Left renal pelvis (tissue), 4 donors: Measurements from ENCODE around the gene BICD2. TPM values are rescaled to one million over a fixed set of nuclear protein-coding genes. Genes with fewer than 3 reads are reported as not detected.

Experiments
- DNase-seq, 4 donors: peaks; one replicate each; pipeline ENCODE4 v3.0.0-alpha.2; 2013; ENCODE audit warnings: low read depth in 4 of 4, low spot score in 3 of 4
- polyA plus RNA-seq, 4 donors: library from polyadenylated mRNA; unstranded; fragments of 120-200 nt; gene quantifications; one replicate each; pipeline ENCODE4 v1.2.1, GENCODE V29; 2013; ENCODE audit not compliant: insufficient read length in 4 of 4

The BICD2 gene
- polyA plus RNA-seq, 4 donors: 28.8 to 32.6 (median 31.3) TPM

DNA sequence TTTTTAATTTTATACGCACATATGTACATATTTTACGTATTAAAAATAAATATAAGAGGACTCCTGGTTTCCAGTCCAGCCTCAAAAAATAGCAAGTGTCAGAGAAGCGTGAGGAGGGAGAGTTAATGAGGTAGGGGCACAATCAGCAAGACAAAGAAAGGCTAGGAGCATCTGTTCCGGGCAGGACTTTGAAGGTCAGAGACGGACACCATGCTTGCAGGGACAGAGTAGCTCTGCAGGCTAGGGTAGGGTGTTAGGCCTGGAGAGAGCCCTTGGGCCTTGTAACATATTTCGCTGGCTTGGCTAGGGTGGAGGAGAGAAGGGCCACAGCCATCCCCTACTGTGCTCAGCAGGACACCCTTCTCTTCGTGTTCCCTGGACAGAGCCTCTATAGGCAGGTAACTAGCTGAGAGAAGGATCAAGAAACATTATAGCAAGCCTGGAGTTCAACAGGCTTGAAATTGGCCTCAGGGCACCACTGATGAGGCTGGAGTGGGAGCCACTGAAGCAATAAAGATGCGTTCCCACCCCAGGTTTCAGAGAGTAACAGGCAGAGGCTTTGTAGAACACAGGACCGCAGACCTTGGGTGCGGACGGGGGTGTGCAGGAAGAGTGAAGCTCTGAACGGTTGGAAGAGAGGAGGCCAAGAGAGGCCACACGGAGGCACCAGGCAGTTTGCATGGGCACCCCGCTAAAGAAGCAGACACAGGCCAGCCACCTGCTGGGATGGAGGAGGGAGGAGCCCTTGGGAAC lies 85.0 kb downstream of the BICD2 start:
- no peak for DNase-seq

DNA sequence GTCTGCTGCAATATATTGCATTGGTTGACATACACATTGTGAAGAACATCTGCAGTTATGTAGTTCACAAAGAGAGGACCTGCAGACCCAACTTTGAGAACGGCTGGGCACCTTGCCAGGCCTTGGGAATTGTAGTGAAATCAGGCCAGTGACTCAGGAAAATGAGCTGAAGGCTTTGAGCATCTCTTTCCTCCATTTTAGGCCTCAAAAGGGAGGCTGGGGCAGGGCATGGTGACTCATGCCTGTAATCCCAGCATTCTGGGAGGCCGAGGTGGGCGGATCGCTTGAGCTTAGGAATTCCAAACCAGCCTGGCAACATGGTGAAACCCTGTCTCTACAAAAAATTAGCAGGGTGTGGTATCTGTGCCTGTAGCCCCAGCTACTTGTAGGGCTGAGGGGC lies 93.3 kb downstream of the BICD2 start:
- no peak for DNase-seq

DNA sequence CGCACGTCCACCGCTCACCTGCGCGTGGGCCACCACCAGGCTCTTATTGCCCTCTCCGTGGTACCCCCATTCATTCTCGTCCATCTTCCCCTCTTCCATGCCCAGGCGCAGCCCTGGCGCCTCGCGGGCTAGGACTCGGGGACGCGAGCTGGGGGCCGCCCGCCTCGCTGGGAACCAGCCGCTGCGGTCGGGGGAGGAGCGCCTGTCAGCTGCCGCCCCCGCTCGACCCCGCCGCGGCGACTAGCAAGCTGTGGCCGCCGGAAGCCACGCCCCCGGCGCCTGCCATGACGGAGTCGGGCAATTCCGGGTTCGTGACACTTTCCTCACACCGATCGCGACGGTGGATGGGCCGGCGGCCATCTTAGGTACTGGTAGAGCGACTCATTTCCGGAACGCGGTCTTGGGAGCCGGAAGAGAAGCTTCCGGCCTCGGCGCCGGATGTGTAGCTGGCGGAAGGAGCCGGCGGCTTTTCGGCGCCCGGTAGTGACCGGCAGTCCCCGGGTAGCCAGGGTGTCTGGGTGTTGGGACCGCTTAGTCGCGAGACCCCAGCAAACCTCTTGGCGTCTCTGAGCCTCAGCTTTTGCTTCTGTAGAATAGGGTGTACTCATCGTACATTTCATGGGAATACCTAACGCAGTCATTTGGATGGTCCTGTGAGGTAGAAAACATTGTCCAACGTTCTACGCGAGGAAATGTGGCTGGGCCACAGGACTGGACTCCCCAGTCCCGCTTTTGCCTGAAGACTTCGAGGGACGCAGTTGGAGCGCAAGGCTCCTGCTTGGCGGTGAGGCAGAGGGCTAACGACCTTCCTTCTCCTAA lies 94.5 kb downstream of the BICD2 start, which contains the start of gene IPPK:
Gene IPPK (minus strand): TSS at position 242 of the 819 bp plus-strand sequence. CDS start 143 bp downstream, at position 99.
- DNase-seq: peak; percentile 93 to 96 (median 94)

DNA sequence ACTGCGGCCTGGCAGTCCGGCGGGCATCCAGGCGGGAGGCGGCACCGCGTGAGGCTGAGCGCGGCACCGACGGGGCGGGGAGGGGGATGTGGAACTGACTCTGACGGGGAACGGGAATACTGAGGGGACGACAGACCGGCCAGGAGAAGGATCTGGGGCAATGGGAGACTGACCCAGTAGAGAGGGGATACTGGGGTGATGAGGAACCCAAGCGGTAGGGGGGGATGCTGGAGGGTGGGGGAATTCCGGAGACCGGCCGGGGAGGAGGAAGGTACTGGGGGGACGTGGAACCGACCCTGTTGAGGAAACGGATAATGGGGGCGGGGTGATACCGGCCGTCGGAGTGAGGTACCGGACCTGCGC lies 95.1 kb downstream of the BICD2 start:
- DNase-seq: peak in 1 of 4 donors; percentile 2

DNA sequence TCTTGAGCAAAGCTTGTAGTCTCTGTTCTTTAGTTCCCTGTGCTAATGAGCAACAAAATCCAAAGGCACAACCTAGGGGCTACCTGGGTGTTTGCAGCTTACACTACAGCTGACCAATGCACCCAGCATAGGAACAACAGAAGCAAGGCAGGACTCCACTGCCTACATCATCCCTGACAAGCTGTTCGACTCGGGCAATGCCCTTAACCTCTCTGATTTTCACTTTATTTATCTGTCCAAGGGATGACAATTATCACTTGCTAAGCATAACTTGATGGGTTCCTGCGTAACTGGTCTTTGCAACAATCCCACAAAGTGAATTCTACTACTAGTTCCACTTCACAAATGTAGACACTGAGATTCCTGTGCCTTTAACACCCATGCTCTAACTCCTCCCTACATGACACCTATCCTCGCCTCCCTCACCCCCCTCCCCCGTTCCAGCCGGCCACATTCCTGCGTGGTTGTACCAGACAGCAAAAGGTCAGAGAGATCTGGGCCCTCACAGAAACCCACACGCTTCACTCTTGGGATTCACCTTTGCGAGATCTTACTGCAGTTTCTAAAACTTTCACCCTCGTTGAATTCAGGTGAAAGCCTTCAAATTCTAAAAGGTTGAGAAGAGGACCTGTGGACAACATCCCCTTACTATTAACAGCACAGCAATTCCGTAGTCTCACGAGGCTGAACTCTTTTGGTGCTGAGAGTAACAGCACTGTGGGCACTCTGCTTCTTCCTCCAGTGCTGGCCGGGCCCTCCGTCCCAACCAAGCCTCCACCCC lies 95.7 kb downstream of the BICD2 start:
- peak in 1 of 4 donors; percentile 5 for DNase-seq

DNA sequence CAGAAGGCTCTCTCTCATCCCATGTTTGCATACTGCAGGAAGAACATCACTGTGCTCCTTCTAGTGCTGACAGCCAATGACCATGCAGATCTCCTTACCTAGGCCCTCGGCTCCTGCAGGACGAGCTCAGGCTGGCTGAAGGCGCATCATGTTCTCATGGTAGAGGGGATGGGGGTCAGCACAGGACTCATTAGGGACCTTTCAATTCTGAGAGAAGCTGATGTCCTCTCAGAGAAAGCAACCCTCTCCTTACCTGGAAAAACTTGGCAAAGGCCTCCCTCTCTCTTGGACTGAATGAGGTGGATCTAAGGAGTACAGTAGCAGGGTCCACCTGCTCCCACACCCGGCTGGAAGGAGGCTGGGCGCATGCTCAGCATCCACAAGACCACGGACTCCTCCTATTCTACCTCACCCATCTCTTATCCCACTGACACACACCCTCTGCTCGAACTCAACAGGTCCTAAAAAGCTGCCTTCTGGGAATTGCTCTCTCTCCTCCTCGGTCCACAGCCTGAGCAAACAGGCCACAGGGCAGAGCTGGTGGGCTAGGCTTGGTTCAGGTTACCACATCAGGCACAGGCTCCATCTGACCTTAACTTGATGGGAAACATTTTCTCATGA lies 97.6 kb downstream of the BICD2 start:
- no peak for DNase-seq

DNA sequence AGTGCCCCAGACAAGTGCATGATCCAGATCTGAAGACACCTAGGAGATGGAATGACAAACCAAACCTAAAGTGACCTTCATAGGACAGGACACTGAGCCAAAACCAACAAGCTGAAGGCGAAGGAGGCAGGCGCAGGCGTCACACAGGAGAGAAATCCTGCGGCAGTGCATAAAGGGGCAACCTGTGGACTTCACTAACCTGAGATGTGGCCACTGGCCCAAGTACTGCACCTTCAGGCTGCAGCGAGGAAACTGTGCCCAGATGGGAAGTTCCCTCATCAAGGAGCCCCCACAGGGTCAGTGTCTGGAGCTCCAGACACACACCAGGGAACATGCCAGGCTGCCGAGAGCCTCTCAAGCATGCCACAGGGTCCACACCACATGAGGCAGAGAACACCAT lies 98.4 kb downstream of the BICD2 start:
- DNase-seq: no peak

DNA sequence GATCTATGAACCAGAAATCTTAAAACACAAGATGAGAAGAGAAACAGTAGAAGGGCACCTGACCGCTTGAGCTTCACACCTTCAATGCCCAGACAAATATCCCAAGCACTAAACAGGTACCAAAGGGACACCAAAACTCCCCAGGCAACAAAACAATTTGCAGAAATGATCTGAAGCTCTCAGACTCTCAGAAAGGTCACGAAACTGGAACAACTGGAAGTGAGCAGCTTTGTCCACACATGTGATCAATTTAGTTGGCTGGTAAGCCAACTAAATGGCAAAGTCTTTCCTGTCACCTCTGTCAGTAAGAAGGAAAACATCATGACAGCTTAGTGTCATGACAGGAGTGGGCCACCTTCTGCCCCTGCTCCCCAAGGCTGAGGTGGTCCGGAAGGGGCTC lies 98.8 kb downstream of the BICD2 start:
- no peak for DNase-seq

DNA sequence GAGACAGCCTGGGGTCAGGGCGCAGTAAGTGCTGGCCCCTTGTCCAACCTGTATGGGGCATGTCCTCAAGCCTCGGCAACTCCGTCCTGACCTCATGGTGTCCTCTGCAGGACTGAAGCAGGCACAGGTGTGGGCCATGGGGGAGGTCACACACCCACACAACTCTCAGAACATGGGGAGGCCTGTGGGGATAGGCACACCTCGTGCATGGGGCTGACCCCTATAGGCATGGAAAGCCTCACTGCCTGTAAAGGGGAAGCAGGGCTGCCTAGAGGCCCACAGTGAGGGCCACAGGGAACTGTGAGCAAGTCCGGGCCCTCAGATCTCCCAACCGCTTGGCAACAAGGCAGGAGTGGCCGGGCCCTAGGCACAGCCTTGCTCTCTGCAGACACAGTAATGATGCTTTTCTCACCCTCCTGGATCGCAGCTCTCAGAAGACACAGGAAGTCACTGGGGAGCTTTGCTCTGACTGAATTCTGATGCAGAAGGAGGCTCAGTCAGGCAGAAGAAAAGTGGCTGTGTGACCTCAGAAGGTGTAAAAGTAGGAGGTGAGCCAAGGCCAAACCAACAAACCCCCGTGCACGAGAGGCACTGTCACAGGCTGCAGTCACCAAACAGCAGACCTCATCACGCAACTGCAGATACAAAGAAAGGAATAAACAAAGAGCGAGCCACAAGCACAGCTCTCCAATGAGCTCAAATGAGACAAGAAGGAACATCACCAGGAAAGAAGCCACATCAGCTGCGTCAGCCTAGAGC lies 100.1 kb downstream of the BICD2 start:
- no peak for DNase-seq

DNA sequence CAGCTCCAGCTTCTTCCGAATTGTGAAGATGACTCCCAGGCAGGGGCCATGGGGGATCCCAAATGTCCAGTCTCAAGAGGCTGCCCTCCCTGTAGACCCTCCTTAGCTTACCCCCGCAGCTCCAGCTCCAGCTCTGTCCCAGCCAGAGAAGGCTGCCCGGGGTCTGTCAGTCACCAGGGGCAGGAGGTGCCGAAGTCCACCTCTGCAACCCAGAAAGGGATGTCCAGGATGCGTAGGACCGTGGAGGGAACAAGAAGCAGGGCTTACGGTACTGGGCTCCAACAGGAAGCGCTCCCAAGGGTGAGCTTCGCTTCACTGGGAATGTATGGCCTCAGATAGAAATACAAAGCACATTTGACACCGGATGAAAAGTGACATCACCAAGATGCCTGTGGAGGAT lies 100.7 kb downstream of the BICD2 start:
- DNase-seq: no peak

DNA sequence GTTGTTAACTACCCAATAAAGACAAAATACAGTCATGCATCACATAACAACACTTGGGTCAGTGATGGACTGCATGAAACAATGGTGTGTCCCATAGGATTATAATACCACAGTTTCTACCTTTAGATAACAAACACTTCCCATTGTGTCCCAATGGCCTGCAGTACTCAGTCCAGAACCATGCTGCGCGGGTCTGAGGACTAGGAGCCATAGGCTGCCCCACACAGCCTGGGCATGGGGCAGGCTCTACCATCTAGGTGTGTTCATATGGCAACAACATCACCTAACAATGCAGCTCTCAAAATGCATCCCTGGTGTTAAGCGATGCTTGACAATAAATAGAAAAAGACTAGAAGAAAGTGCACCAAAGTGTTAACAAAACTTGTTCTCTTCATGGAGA lies 101.5 kb downstream of the BICD2 start:
- no peak for DNase-seq

DNA sequence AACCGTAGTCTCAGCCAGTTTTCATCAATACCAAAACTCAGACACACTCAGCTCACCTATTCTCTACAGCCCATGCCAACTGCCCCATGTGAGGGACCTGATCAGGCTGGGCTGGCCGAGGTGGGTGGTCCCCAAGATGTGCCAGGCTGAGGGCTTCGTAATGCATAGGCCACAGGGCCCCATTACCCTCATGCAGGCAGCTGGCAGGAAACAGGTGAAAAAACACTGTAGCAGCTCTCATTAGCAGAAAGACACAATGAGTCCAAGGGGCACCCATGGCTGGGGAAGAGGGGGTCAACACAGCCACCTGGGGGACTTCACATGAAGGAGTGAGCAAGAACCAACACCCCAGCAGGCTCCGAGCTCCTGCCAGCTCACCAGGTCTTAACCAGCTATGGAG lies 102.9 kb downstream of the BICD2 start:
- DNase-seq: no peak

Other genes with a start within 250 kb of the BICD2 start
- gene ECM2, start 228.8 kb downstream of the BICD2 start, polyA plus RNA-seq: 100 to 1,000 TPM in 1 of 4 donors, 10 to 100 TPM in 3; 12.6 to 103 (median 19.2) TPM
- 10 to 100 TPM in 3 of 4 donors, 1 to 10 TPM in 1; 9.2 to 12.9 (median 10.7) TPM for gene IPPK, start 94.7 kb downstream of the BICD2 start, polyA plus RNA-seq
- 10 to 100 TPM in 2 of 4 donors, 1 to 10 TPM in 2; 8.3 to 11.3 (median 9.8) TPM for gene ZNF484, start 113.2 kb upstream of the BICD2 start, polyA plus RNA-seq
- gene FGD3, start 182.7 kb upstream of the BICD2 start, polyA plus RNA-seq: 1 to 10 TPM; 1.4 to 8.2 (median 4.2) TPM